Measurements from ENCODE around the gene IL36B. TPM values are rescaled to one million over a fixed set of nuclear protein-coding genes. Genes with fewer than 3 reads are reported as not detected.

IL36B gene
- total RNA-seq, 2 experiments from 2014 or later = not detected

- Mint-ChIP-seq H3K36me3 (ENCODE audit: low read depth) (no peaks in the 10 kb centered on the region), H3K4me1 (ENCODE audit: low read depth) (peaks cover 3% of the 10 kb centered on the region), H3K9me3 (no peaks in the 10 kb centered on the region), H3K27me3 (no peaks in the 10 kb centered on the region), H3K4me3 (no peak overlapping the region), H3K27ac (no peak overlapping the region)
- TF ChIP-seq, protein P1, sequence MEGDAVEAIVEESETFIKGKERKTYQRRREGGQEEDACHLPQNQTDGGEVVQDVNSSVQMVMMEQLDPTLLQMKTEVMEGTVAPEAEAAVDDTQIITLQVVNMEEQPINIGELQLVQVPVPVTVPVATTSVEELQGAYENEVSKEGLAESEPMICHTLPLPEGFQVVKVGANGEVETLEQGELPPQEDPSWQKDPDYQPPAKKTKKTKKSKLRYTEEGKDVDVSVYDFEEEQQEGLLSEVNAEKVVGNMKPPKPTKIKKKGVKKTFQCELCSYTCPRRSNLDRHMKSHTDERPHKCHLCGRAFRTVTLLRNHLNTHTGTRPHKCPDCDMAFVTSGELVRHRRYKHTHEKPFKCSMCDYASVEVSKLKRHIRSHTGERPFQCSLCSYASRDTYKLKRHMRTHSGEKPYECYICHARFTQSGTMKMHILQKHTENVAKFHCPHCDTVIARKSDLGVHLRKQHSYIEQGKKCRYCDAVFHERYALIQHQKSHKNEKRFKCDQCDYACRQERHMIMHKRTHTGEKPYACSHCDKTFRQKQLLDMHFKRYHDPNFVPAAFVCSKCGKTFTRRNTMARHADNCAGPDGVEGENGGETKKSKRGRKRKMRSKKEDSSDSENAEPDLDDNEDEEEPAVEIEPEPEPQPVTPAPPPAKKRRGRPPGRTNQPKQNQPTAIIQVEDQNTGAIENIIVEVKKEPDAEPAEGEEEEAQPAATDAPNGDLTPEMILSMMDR (IDR thresholded peaks at IDR 0.05) = no peak
- no peak for ATAC-seq (ENCODE audit: poor library complexity)
- intact Hi-C loops (cut with DNase I, micrococcal nuclease) = no loop called here
- Histone ChIP-seq H3K27ac (ENCODE audit: low read depth in 1 of 2, low read length in 2 of 2) (no peak overlapping the region), H3K4me3 (ENCODE audit: low read length) (no peak overlapping the region), H3K9me3 (ENCODE audit: control insufficient read depth in 1 of 2, insufficient read depth in 1 of 2, low read length in 2 of 2) (no peaks in the 10 kb centered on the region), H3K27me3 (ENCODE audit: control insufficient read depth in 1 of 2, insufficient read depth in 2 of 2, low read length in 2 of 2) (no peaks in the 10 kb centered on the region), H3K4me1 (ENCODE audit: insufficient read depth, low read length) (peaks cover 5% of the 10 kb centered on the region), H3K36me3 (ENCODE audit: insufficient read depth, low read length) (no peaks in the 10 kb centered on the region)
- CTCF ChIA-PET = no interaction called here
- POLR2A ChIA-PET = no interaction called here
- DNase-seq = no peak
Measured at GRCh38 chr2:113069676-113070605, 17.3 kb upstream of the IL36B start.

- ATAC-seq (ENCODE audit: poor library complexity) = no peak
- Histone ChIP-seq H3K9me3 (ENCODE audit: control insufficient read depth in 1 of 2, insufficient read depth in 1 of 2, low read length in 2 of 2) (no peaks in the 10 kb centered on the region), H3K4me1 (ENCODE audit: insufficient read depth, low read length) (no peaks in the 10 kb centered on the region), H3K27ac (ENCODE audit: low read depth in 1 of 2, low read length in 2 of 2) (no peak overlapping the region), H3K36me3 (ENCODE audit: insufficient read depth, low read length) (no peaks in the 10 kb centered on the region), H3K4me3 (ENCODE audit: low read length) (no peak overlapping the region), H3K27me3 (ENCODE audit: control insufficient read depth in 1 of 2, insufficient read depth in 2 of 2, low read length in 2 of 2) (no peaks in the 10 kb centered on the region)
- TF ChIP-seq, protein P1 (IDR thresholded peaks at IDR 0.05) = no peak
- DNase-seq = no peak
- Mint-ChIP-seq H3K36me3 (ENCODE audit: low read depth) (no peaks in the 10 kb centered on the region), H3K27ac (no peak overlapping the region), H3K9me3 (no peaks in the 10 kb centered on the region), H3K4me1 (ENCODE audit: low read depth) (no peaks in the 10 kb centered on the region), H3K4me3 (no peak overlapping the region), H3K27me3 (no peaks in the 10 kb centered on the region)
- ChIA-PET CTCF (no interaction called here), POLR2A (no interaction called here)
- intact Hi-C loops (cut with DNase I, micrococcal nuclease) = no loop called here
Measured at GRCh38 chr2:113068706-113069485, 16.2 kb upstream of the IL36B start.

DNA sequence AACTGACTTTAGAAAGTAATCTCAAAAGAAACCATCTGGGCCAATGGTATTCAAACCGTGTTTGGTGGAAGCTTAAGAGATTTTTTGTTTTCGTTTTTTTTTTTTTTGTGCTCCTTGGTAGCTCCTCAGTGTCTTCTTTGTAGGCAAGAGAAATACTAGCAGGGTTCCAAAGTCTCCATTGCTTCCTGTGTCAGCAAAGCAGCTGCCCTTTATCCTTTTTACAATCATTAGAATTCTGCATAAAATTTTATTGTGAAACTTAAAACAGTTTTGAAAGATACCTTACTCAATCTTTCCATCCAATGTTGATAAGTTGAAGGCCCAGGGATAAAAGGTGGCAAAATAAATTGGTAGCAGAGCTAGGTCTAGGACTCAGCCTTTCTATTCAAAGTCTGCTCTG, 15.6 kb upstream of the IL36B start:
- POLR2A ChIA-PET = no interaction called here
- CTCF ChIA-PET = no interaction called here

More for the DNA sequence above, 15.6 kb upstream of the IL36B start:
- no peaks in the 10 kb centered on the region for H3K36me3 ChIP-seq (ENCODE audit: insufficient read depth, low read length)
- Mint-ChIP-seq H3K4me3 (no peak overlapping the region), H3K27me3 (no peaks in the 10 kb centered on the region), H3K36me3 (ENCODE audit: low read depth) (no peaks in the 10 kb centered on the region), H3K4me1 (ENCODE audit: low read depth) (no peaks in the 10 kb centered on the region), H3K9me3 (no peaks in the 10 kb centered on the region), H3K27ac (no peak overlapping the region)
- no peak overlapping the region for H3K4me3 ChIP-seq (ENCODE audit: low read length)
- H3K27me3 ChIP-seq (ENCODE audit: control insufficient read depth in 1 of 2, insufficient read depth in 2 of 2, low read length in 2 of 2) = no peaks in the 10 kb centered on the region
- TF ChIP-seq, protein P1 (IDR thresholded peaks at IDR 0.05) = no peak
- ATAC-seq (ENCODE audit: poor library complexity) (no peak), DNase-seq (no peak)
- H3K27ac ChIP-seq (ENCODE audit: low read depth in 1 of 2, low read length in 2 of 2) = no peak overlapping the region
- no peaks in the 10 kb centered on the region for H3K4me1 ChIP-seq (ENCODE audit: insufficient read depth, low read length)
- no peaks in the 10 kb centered on the region for H3K9me3 ChIP-seq (ENCODE audit: control insufficient read depth in 1 of 2, insufficient read depth in 1 of 2, low read length in 2 of 2)
- intact Hi-C loops (cut with DNase I, micrococcal nuclease) = no loop called here

All from CD4-positive, alpha-beta T cell (primary cell).